Loucy (cell line): Measurements from ENCODE around the gene CD300C.

Source experiments
- H2AFZ ChIP-seq: fragments of 200-600 bp; sonication (generic); 2 replicates; pipeline ENCODE4 v1.6.0; 2016; ENCODE audit warnings: antibody characterized with exemption, mild to moderate bottlenecking, low read length, moderate library complexity
- H3F3A ChIP-seq: fragments of 200-600 bp; 2 replicates; pipeline ENCODE4 v1.6.0; 2016; ENCODE audit warnings: antibody characterized with exemption, low read depth, mild to moderate bottlenecking
- H3K27me3 ChIP-seq: fragments of 200-600 bp; sonication (generic); 2 replicates; pipeline ENCODE4 v1.6.1; 2014; ENCODE audit warnings: low read length, mild to moderate bottlenecking; ENCODE audit not compliant: insufficient read depth, poor library complexity, severe bottlenecking
- H3K36me3 ChIP-seq: fragments of 200-600 bp; sonication (generic); 2 replicates; pipeline ENCODE4 v1.6.1; 2016; ENCODE audit warnings: low read length; ENCODE audit not compliant: insufficient read depth
- H3K4me1 ChIP-seq: fragments of 200-600 bp; sonication (generic); 2 replicates; pipeline ENCODE4 v1.5.1; 2014; ENCODE audit warnings: low read length, mild to moderate bottlenecking; ENCODE audit not compliant: insufficient read depth, poor library complexity, severe bottlenecking
- H3K4me2 ChIP-seq: fragments of 200-600 bp; sonication (generic); 2 replicates; pipeline ENCODE4 v1.6.0; 2014; ENCODE audit warnings: antibody characterized with exemption, low read length, low read depth, mild to moderate bottlenecking; ENCODE audit not compliant: poor library complexity, severe bottlenecking
- H3K4me3 ChIP-seq: fragments of 200-600 bp; sonication (generic); 2 replicates; pipeline ENCODE4 v1.5.1; 2014; ENCODE audit warnings: low read length, mild to moderate bottlenecking, mixed read lengths; ENCODE audit not compliant: poor library complexity, severe bottlenecking
- H3K79me2 ChIP-seq: fragments of 200-600 bp; sonication (generic); 2 replicates; pipeline ENCODE4 v1.6.1; 2014; ENCODE audit warnings: low read length; ENCODE audit not compliant: insufficient read depth
- H3K9ac ChIP-seq: fragments of 200-600 bp; sonication (generic); 2 replicates; pipeline ENCODE4 v1.6.0; 2014; ENCODE audit warnings: mild to moderate bottlenecking, low read depth, low read length, moderate library complexity; ENCODE audit not compliant: poor library complexity, severe bottlenecking
- H3K9me2 ChIP-seq: fragments of 200-600 bp; sonication (generic); replicated peaks from 2 replicates; pipeline ENCODE4 v1.6.1; 2016; ENCODE audit warnings: low read depth, low read length, mixed read lengths
- H3K9me3 ChIP-seq: fragments of 200-600 bp; sonication (generic); 2 replicates; pipeline ENCODE4 v1.6.1; 2014; ENCODE audit warnings: mild to moderate bottlenecking, antibody characterized with exemption, low read length, low read depth; ENCODE audit not compliant: insufficient read depth
- H4K20me1 ChIP-seq: fragments of 200-600 bp; sonication (generic); 2 replicates; pipeline ENCODE4 v1.6.0; 2014; ENCODE audit warnings: antibody characterized with exemption, low read length, mild to moderate bottlenecking; ENCODE audit not compliant: insufficient read depth, poor library complexity, severe bottlenecking
- CTCF ChIP-seq: fragments of 200-600 bp; sonication (generic); conservative IDR thresholded peaks from 2 replicates; pipeline ENCODE4 v1.5.1; 2014; ENCODE audit warnings: mild to moderate bottlenecking, antibody characterized with exemption, low read length
- EZH2phosphoT487 ChIP-seq: fragments of 200-600 bp; IDR thresholded peaks from 2 replicates; pipeline ENCODE4 v1.6.1; 2018; ENCODE audit warnings: antibody characterized with exemption, mild to moderate bottlenecking, moderate library complexity, borderline replicate concordance

Gene CD300C

GRCh38 chr17:74544991-74545842, 698 bp downstream of the CD300C start:
- Histone ChIP-seq H3F3A (no peaks in the 10 kb centered on the region), H3K9ac (no peak overlapping the region), H3K4me3 (no peak overlapping the region), H3K36me3 (no peaks in the 10 kb centered on the region), H3K9me2 (no peaks in the 10 kb centered on the region), H3K79me2 (no peaks in the 10 kb centered on the region), H4K20me1 (no peaks in the 10 kb centered on the region), H3K4me2 (peak overlapping the region; percentile 4), H3K27me3 (no peaks in the 10 kb centered on the region), H3K9me3 (no peaks in the 10 kb centered on the region), H2AFZ (peak overlapping the region; percentile 75; the same call in 1 of the 2 replicates), H3K4me1 (peaks cover 24% of the 10 kb centered on the region)
- TF ChIP-seq CTCF (no peak), EZH2phosphoT487 (no peak)

GRCh38 chr17:74543891-74544760, 1.8 kb downstream of the CD300C start:
- no peaks in the 10 kb centered on the region for H3K9me3 ChIP-seq
- H3F3A ChIP-seq, result no peaks in the 10 kb centered on the region
- H3K79me2 ChIP-seq, result no peaks in the 10 kb centered on the region
- no peak overlapping the region for H3K4me2 ChIP-seq
- no peak overlapping the region for H3K4me3 ChIP-seq
- no peaks in the 10 kb centered on the region for H4K20me1 ChIP-seq
- peaks cover 24% of the 10 kb centered on the region for H3K4me1 ChIP-seq
- no peak for TF ChIP-seq EZH2phosphoT487
- TF ChIP-seq CTCF, result no peak
- no peaks in the 10 kb centered on the region for H3K9me2 ChIP-seq
- H3K9ac ChIP-seq, result no peak overlapping the region
- H3K27me3 ChIP-seq, result no peaks in the 10 kb centered on the region
- H2AFZ ChIP-seq, result no peak overlapping the region
- H3K36me3 ChIP-seq, result no peaks in the 10 kb centered on the region

GRCh38 chr17:74543406-74543805, 2.5 kb downstream of the CD300C start:
- Histone ChIP-seq H3K9me2 (no peaks in the 10 kb centered on the region), H3K4me3 (no peak overlapping the region), H3K4me2 (no peak overlapping the region), H3K9ac (no peak overlapping the region), H3K79me2 (no peaks in the 10 kb centered on the region), H3F3A (no peaks in the 10 kb centered on the region), H2AFZ (no peak overlapping the region), H3K4me1 (peaks cover 24% of the 10 kb centered on the region), H4K20me1 (no peaks in the 10 kb centered on the region), H3K36me3 (no peaks in the 10 kb centered on the region), H3K27me3 (no peaks in the 10 kb centered on the region), H3K9me3 (no peaks in the 10 kb centered on the region)
- TF ChIP-seq CTCF (no peak), EZH2phosphoT487 (no peak)
